K562 (cell line): ENCODE measurements around the gene ETV7. TPM values are rescaled to one million over a fixed set of nuclear protein-coding genes. Genes with fewer than 3 reads are reported as not detected.

ENCODE experiments used
- AFF4 ChIP-seq: sonication (generic); formaldehyde crosslinking; IDR thresholded peaks from 2 replicates; pipeline ENCODE4 v1.8.0; 2023; ENCODE audit warnings: mild to moderate bottlenecking, missing genetic modification reagents
- CXXC5 ChIP-seq: fragments of 250-450 bp; sonication (Bioruptor Pico); IDR thresholded peaks from 2 replicates; pipeline ENCODE4 v1.8.0; 2022; ENCODE audit warnings: inconsistent platforms, mild to moderate bottlenecking, moderate library complexity
- NBN ChIP-seq: fragments of 450-650 bp; IDR thresholded peaks from 2 replicates; pipeline ENCODE4 v1.6.1; 2016; ENCODE audit warnings: low read depth, mild to moderate bottlenecking
- TSHZ1 ChIP-seq: fragments of 250-450 bp; sonication (Bioruptor Pico); IDR thresholded peaks from 2 replicates; pipeline ENCODE4 v1.4.0; 2020; ENCODE audit warnings: mild to moderate bottlenecking, moderate library complexity
- ZNF445 ChIP-seq: fragments of 250-450 bp; sonication (Bioruptor Pico); IDR thresholded peaks from 2 replicates; pipeline ENCODE4 v1.4.0; 2020; ENCODE audit warnings: low read depth, mild to moderate bottlenecking, moderate library complexity
- polyA plus RNA-seq, 8 experiments: library from polyadenylated mRNA; depleted of rRNA in 4 of 8; stranded (reverse) in 5 of 8; unstranded in 3 of 8; fragments of >200 nt; fragmentation: Nextera tagmentation in 2 of 8; fragmentation: Illumina TruSeq in 1 of 8; extraction: Ambion mirVana in 2 of 8; extraction: Trizol in 1 of 8; gene quantifications; 2 replicates each; pipeline versions ENCODE4 v1.2.1 to v1.2.3, GENCODE V29; 2011 to 2014; ENCODE audit warnings: inconsistent platforms in 1 of 8, missing spikeins in 1 of 8
- total RNA-seq, 7 experiments: library from RNA; depleted of rRNA in 6 of 7; stranded (reverse); fragments of >200 nt in 6 of 7; fragmentation: Illumina TruSeq in 2 of 7; extraction: Trizol in 2 of 7; gene quantifications; 2 replicates each; pipeline versions ENCODE4 v1.2.1 to v1.2.3, GENCODE V29; 2011 to 2021; ENCODE audit warnings: low replicate concordance in 1 of 7
- TF ChIP-seq, protein P1 (sequence below), 2 experiments: fragments of 450-650 bp; formaldehyde crosslinking in 1 of 2; IDR thresholded peaks; 2 replicates each; pipeline versions ENCODE4 v1.4.0 to v1.6.1; 2014 to 2020; ENCODE audit warnings: mild to moderate bottlenecking in 2 of 2, borderline replicate concordance in 1 of 2, low read depth in 1 of 2

ETV7 gene
- total and polyA plus RNA-seq, 9 of the 15 experiments (the other 6 are each of a cell fraction or from before 2014, with no cell fraction given): 0.07 to 0.22 (median 0.14) TPM; not detected in 3

DNA sequence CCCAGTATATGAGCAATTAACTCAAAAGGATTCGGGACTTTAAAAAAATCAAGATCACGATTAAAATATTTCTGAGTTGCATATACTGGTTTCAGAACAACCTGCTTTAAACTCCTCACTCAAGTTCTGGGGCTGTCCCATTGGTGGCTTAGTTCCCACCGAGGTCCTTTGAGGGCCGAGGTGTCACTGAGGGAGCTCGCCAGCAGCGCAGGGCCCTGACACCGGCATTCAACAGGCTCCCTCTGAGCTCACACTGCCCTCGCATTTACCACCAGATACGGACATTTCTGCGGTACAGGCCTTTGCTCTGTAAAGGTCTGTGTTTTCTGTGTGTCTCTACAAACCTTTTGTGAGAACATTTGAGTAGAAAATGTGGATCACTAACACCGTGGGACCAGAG, 26.4 kb downstream of the ETV7 start (continued):
- TF ChIP-seq AFF4 (CRISPR knock-in tag) (no peak), ZNF445 (CRISPR knock-in tag) (no peak), CXXC5 (CRISPR knock-in tag) (no peak), NBN (no peak), TSHZ1 (CRISPR knock-in tag) (no peak)
- TF ChIP-seq, protein P1, sequence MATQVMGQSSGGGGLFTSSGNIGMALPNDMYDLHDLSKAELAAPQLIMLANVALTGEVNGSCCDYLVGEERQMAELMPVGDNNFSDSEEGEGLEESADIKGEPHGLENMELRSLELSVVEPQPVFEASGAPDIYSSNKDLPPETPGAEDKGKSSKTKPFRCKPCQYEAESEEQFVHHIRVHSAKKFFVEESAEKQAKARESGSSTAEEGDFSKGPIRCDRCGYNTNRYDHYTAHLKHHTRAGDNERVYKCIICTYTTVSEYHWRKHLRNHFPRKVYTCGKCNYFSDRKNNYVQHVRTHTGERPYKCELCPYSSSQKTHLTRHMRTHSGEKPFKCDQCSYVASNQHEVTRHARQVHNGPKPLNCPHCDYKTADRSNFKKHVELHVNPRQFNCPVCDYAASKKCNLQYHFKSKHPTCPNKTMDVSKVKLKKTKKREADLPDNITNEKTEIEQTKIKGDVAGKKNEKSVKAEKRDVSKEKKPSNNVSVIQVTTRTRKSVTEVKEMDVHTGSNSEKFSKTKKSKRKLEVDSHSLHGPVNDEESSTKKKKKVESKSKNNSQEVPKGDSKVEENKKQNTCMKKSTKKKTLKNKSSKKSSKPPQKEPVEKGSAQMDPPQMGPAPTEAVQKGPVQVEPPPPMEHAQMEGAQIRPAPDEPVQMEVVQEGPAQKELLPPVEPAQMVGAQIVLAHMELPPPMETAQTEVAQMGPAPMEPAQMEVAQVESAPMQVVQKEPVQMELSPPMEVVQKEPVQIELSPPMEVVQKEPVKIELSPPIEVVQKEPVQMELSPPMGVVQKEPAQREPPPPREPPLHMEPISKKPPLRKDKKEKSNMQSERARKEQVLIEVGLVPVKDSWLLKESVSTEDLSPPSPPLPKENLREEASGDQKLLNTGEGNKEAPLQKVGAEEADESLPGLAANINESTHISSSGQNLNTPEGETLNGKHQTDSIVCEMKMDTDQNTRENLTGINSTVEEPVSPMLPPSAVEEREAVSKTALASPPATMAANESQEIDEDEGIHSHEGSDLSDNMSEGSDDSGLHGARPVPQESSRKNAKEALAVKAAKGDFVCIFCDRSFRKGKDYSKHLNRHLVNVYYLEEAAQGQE (IDR thresholded peaks at IDR 0.05; ENCODE audit: borderline replicate concordance): no peak
- TF ChIP-seq, protein P1 (CRISPR knock-in tag; IDR thresholded peaks at IDR 0.05; ENCODE audit: low read depth): no peak
